Liver (tissue), 9 donors: Measurements from ENCODE around the gene MIF4GD. TPM values are rescaled to one million over a fixed set of nuclear protein-coding genes. Genes with fewer than 3 reads are reported as not detected.

ENCODE experiments used
- DNase-seq: peaks from one replicate; pipeline ENCODE4 v3.0.0-alpha.2; 2017; ENCODE audit warnings: low spot score
- H3K27ac ChIP-seq, 2 donors: one replicate each; pipeline ENCODE4 v1.7.0; 2013; ENCODE audit warnings: inconsistent platforms in 2 of 2, low read length in 2 of 2, control low read depth in 1 of 2, low read depth in 1 of 2, mild to moderate bottlenecking in 1 of 2
- H3K27me3 ChIP-seq, 4 donors: one replicate each; pipeline versions ENCODE4 v1.6.1 to v1.7.0; 2013; ENCODE audit warnings: low read length in 3 of 4, inconsistent platforms in 1 of 4, mild to moderate bottlenecking in 1 of 4, moderate library complexity in 1 of 4; ENCODE audit not compliant: control insufficient read depth in 4 of 4, insufficient read depth in 4 of 4
- H3K36me3 ChIP-seq, 4 donors: one replicate each; pipeline versions ENCODE4 v1.6.1 to v1.7.0; 2013; ENCODE audit warnings: low read length in 3 of 4, mild to moderate bottlenecking in 3 of 4, low read depth in 1 of 4, moderate library complexity in 1 of 4; ENCODE audit not compliant: control insufficient read depth in 4 of 4, insufficient read depth in 3 of 4
- H3K4me1 ChIP-seq, 4 donors: one replicate each; pipeline versions ENCODE4 v1.6.1 to v1.7.0; 2013; ENCODE audit warnings: low read length in 3 of 4, mild to moderate bottlenecking in 3 of 4, moderate library complexity in 1 of 4; ENCODE audit not compliant: control insufficient read depth in 4 of 4, insufficient read depth in 4 of 4
- H3K4me3 ChIP-seq, 3 donors: one replicate each; pipeline versions ENCODE4 v1.6.1 to v1.7.0; 2013; ENCODE audit warnings: low read length in 3 of 3, control low read depth in 1 of 3, low read depth in 1 of 3, mild to moderate bottlenecking in 1 of 3
- H3K9ac ChIP-seq, 2 donors: one replicate each; pipeline ENCODE4 v1.7.0; 2013; ENCODE audit warnings: low read length in 2 of 2, mild to moderate bottlenecking in 2 of 2, moderate library complexity in 2 of 2, control low read depth in 1 of 2, low read depth in 1 of 2
- H3K9me3 ChIP-seq, 4 donors: one replicate each; pipeline versions ENCODE4 v1.6.1 to v1.7.0; 2013; ENCODE audit warnings: low read length in 3 of 4; ENCODE audit not compliant: control insufficient read depth in 4 of 4
- EGR1 ChIP-seq, 2 donors: IDR thresholded peaks; 2 replicates each; pipeline ENCODE4 v1.6.1; 2016 to 2018; ENCODE audit warnings: antibody characterized with exemption in 2 of 2, low read depth in 2 of 2
- FOXA1 ChIP-seq: IDR thresholded peaks from 2 replicates; pipeline ENCODE4 v1.6.1; 2016; ENCODE audit warnings: antibody characterized with exemption
- FOXA2 ChIP-seq: IDR thresholded peaks from 2 replicates; pipeline ENCODE4 v1.6.1; 2016; ENCODE audit warnings: antibody characterized with exemption
- GABPA ChIP-seq, 2 donors: IDR thresholded peaks in 1 of 2; conservative IDR thresholded peaks in 1 of 2; 2 replicates each; pipeline ENCODE4 v1.6.1; 2016; ENCODE audit warnings: antibody characterized with exemption in 2 of 2, mild to moderate bottlenecking in 1 of 2, moderate library complexity in 1 of 2
- HNF4A ChIP-seq, 2 donors: conservative IDR thresholded peaks; 2 replicates each; pipeline ENCODE4 v1.6.1; 2016; ENCODE audit warnings: antibody characterized with exemption in 2 of 2, mild to moderate bottlenecking in 2 of 2
- HNF4G ChIP-seq: IDR thresholded peaks from 2 replicates; pipeline ENCODE4 v1.6.1; 2016; ENCODE audit warnings: antibody characterized with exemption
- JUND ChIP-seq, 2 donors: IDR thresholded peaks; 2 replicates each; pipeline ENCODE4 v1.6.1; 2016; ENCODE audit warnings: antibody characterized with exemption in 2 of 2
- NR2F2 ChIP-seq: IDR thresholded peaks from 2 replicates; pipeline ENCODE4 v1.6.1; 2016; ENCODE audit warnings: antibody characterized with exemption
- RAD21 ChIP-seq, 2 donors: IDR thresholded peaks; 2 replicates each; pipeline ENCODE4 v1.6.1; 2016; ENCODE audit warnings: antibody characterized with exemption in 2 of 2, mild to moderate bottlenecking in 2 of 2
- RXRA ChIP-seq, 2 donors: IDR thresholded peaks; 2 replicates each; pipeline ENCODE4 v1.6.1; 2017 to 2018; ENCODE audit warnings: antibody characterized with exemption in 2 of 2, mild to moderate bottlenecking in 1 of 2
- SP1 ChIP-seq: IDR thresholded peaks from 2 replicates; pipeline ENCODE4 v1.6.1; 2018; ENCODE audit warnings: antibody characterized with exemption, mild to moderate bottlenecking
- TAF1 ChIP-seq: conservative IDR thresholded peaks from 2 replicates; pipeline ENCODE4 v1.6.1; 2016; ENCODE audit warnings: antibody characterized with exemption, mild to moderate bottlenecking
- YY1 ChIP-seq: IDR thresholded peaks from 2 replicates; pipeline ENCODE4 v1.6.1; 2016; ENCODE audit warnings: antibody characterized with exemption, mild to moderate bottlenecking
- WGBS: extraction: QIAGEN DNeasy Blood & Tissue Kit; methylation state at CpG from one replicate; pipeline ENCODE4 v1.1.7; 2013; 5-methylcytosine and 5-hydroxymethylcytosine counted together
- polyA plus RNA-seq, 2 donors: library from polyadenylated mRNA; stranded (reverse) in 1 of 2; unstranded in 1 of 2; fragments of 200-250 nt in 1 of 2; fragments of >200 nt in 1 of 2; fragmentation: Nextera tagmentation in 1 of 2; extraction: Ambion mirVana in 1 of 2; gene quantifications; one replicate each; pipeline versions ENCODE4 v1.2.1 to v1.2.3, GENCODE V29; 2013 to 2015
- total RNA-seq, 2 donors: library from RNA; depleted of rRNA; stranded (reverse); fragments of >200 nt; gene quantifications; one replicate each; pipeline ENCODE4 v1.2.3, GENCODE V29; 2014
- TF ChIP-seq, protein P1 (sequence below): IDR thresholded peaks from 2 replicates; pipeline ENCODE4 v1.6.1; 2016; ENCODE audit warnings: antibody characterized with exemption
- TF ChIP-seq, protein P2 (sequence below): fragments of 150-350 bp; IDR thresholded peaks from 2 replicates; pipeline ENCODE4 v1.5.1; 2017; ENCODE audit warnings: improper control_type of control experiment, low read depth, low read length; ENCODE audit not compliant: missing input control
- TF ChIP-seq, protein P3 (sequence below): IDR thresholded peaks from 2 replicates; pipeline ENCODE4 v1.6.1; 2016; ENCODE audit warnings: antibody characterized with exemption
- TF ChIP-seq, protein P4 (sequence below): IDR thresholded peaks from 2 replicates; pipeline ENCODE4 v1.6.1; 2016; ENCODE audit warnings: antibody characterized with exemption
- TF ChIP-seq, protein P5 (sequence below): IDR thresholded peaks from 2 replicates; pipeline ENCODE4 v1.6.1; 2016; ENCODE audit warnings: antibody characterized with exemption, mild to moderate bottlenecking
- donor health status: healthy.
- donor health status: healthy.
- donor health status: healthy.
- donor health status: healthy.
- donor health status: healthy.

MIF4GD gene
- total and polyA plus RNA-seq, 4 donors, result 6.2 to 13.6 (median 9.7) TPM

DNA sequence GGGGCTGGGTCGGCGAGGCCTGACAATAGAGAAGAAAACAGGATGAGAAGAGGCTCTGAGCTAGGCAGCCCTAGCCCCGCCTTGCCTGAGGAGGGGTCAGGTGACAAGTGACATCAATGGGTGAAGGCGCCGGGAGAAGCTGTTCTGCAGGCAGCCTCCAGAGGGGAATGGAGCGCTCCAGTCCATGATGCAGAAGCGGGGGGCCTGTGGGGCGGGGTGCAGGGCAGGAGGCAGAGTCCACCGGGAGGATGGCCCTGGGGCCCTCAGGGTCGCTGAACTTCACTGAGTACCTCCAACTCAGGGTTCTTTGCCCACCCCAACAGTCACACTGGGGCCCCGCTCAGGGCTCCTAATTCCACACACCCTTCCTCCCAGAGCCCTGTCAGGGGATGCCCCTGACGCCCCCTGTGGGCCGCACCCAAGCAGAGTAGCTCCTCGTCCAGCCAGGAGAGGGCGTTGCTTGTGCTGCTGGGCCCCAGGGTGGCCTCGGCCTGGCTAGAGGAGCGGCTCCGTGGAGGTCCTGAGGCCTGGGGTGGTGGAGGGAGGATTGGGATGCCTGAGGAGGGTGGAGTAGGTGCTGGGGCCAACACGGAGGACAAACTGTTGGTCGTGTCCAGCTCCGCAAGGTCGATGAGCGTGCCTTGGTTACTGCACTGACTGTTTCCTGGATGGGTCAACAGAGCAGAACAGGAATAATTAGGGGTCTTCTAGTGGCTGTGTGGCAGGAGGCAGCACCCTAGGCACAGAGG lies 30.5 kb downstream of the MIF4GD start:
- Histone ChIP-seq H3K4me1 (peaks cover 0 to 7% (median 3%) of the 10 kb centered on the region in 4 donors), H3K27ac (no peak overlapping the region), H3K9ac (no peak overlapping the region), H3K27me3 (no peaks in the 10 kb centered on the region), H3K9me3 (no peaks in the 10 kb centered on the region), H3K4me3 (no peak overlapping the region), H3K36me3 (peaks cover 16 to 84% (median 48%) of the 10 kb centered on the region in 4 donors)
- peak; percentile 48 for DNase-seq
- TF ChIP-seq, protein P1, sequence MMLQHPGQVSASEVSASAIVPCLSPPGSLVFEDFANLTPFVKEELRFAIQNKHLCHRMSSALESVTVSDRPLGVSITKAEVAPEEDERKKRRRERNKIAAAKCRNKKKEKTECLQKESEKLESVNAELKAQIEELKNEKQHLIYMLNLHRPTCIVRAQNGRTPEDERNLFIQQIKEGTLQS, result no peak
- TF ChIP-seq, protein P2, sequence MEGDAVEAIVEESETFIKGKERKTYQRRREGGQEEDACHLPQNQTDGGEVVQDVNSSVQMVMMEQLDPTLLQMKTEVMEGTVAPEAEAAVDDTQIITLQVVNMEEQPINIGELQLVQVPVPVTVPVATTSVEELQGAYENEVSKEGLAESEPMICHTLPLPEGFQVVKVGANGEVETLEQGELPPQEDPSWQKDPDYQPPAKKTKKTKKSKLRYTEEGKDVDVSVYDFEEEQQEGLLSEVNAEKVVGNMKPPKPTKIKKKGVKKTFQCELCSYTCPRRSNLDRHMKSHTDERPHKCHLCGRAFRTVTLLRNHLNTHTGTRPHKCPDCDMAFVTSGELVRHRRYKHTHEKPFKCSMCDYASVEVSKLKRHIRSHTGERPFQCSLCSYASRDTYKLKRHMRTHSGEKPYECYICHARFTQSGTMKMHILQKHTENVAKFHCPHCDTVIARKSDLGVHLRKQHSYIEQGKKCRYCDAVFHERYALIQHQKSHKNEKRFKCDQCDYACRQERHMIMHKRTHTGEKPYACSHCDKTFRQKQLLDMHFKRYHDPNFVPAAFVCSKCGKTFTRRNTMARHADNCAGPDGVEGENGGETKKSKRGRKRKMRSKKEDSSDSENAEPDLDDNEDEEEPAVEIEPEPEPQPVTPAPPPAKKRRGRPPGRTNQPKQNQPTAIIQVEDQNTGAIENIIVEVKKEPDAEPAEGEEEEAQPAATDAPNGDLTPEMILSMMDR, result peak; percentile 32
- TF ChIP-seq RAD21 (IDR thresholded peaks at IDR 0.05), result peak in 1 of 2 donors; percentile 62
- TF ChIP-seq, protein P3, sequence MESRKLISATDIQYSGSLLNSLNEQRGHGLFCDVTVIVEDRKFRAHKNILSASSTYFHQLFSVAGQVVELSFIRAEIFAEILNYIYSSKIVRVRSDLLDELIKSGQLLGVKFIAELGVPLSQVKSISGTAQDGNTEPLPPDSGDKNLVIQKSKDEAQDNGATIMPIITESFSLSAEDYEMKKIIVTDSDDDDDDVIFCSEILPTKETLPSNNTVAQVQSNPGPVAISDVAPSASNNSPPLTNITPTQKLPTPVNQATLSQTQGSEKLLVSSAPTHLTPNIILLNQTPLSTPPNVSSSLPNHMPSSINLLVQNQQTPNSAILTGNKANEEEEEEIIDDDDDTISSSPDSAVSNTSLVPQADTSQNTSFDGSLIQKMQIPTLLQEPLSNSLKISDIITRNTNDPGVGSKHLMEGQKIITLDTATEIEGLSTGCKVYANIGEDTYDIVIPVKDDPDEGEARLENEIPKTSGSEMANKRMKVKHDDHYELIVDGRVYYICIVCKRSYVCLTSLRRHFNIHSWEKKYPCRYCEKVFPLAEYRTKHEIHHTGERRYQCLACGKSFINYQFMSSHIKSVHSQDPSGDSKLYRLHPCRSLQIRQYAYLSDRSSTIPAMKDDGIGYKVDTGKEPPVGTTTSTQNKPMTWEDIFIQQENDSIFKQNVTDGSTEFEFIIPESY, result no peak
- WGBS, result 77% methylated on average over 23 of the region's 23 CpGs

DNA sequence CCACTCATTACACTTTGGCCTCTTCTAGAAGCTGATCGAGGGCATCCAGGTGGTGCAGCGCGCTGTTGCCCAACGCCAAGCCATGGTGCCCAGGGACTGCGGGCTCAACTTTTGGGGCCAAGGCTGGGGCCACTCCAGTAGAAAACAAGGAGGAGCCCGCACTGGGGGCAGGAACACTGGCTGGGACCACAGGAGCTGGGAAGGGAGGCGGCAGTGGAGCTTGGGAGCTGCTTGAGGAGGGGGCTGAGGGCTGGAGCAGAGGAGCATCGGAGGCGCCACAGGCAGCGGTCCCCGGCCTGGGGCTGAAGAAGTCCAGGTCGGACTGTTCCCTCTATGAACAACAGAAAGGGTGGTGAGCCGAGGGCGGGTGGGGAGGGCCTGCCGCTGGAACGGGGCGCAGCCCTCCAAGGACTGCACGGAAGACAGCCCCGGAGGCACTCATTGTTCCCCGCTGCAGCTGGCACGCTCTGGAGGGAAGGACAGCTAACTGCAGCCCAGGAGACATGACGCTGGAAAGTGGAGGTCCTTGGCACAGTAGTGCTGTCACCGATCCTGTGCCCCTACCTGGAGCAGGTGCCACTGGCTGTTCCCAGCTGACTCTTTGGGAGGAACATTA lies 31.1 kb downstream of the MIF4GD start:
- peaks cover 0 to 7% (median 3%) of the 10 kb centered on the region in 4 donors for H3K4me1 ChIP-seq
- DNase-seq, result no peak
- no peak overlapping the region for H3K4me3 ChIP-seq
- no peak overlapping the region for H3K27ac ChIP-seq
- no peak overlapping the region for H3K9ac ChIP-seq
- H3K27me3 ChIP-seq, result no peaks in the 10 kb centered on the region
- 91% methylated on average over 23 of the region's 23 CpGs for WGBS
- H3K36me3 ChIP-seq, result peaks cover 16 to 84% (median 51%) of the 10 kb centered on the region in 4 donors
- no peaks in the 10 kb centered on the region for H3K9me3 ChIP-seq
- TF ChIP-seq SP1 (no peak), RXRA (IDR thresholded peaks at IDR 0.05) (no peak), FOXA1 (no peak), HNF4G (no peak), HNF4A (conservative IDR thresholded peaks at IDR 0.05) (no peak), EGR1 (IDR thresholded peaks at IDR 0.05; ENCODE audit: low read depth in 2 of 2) (no peak), JUND (IDR thresholded peaks at IDR 0.05) (no peak), NR2F2 (no peak), YY1 (no peak), TAF1 (no peak), GABPA (IDR thresholded peaks at IDR 0.05 in 1 of 2, conservative IDR thresholded peaks at IDR 0.05 in 1 of 2) (no peak), FOXA2 (no peak), RAD21 (IDR thresholded peaks at IDR 0.05) (no peak)
- TF ChIP-seq, protein P4, sequence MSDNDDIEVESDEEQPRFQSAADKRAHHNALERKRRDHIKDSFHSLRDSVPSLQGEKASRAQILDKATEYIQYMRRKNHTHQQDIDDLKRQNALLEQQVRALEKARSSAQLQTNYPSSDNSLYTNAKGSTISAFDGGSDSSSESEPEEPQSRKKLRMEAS, result no peak
- TF ChIP-seq, protein P1, result no peak
- TF ChIP-seq, protein P3, result no peak
- TF ChIP-seq, protein P5, sequence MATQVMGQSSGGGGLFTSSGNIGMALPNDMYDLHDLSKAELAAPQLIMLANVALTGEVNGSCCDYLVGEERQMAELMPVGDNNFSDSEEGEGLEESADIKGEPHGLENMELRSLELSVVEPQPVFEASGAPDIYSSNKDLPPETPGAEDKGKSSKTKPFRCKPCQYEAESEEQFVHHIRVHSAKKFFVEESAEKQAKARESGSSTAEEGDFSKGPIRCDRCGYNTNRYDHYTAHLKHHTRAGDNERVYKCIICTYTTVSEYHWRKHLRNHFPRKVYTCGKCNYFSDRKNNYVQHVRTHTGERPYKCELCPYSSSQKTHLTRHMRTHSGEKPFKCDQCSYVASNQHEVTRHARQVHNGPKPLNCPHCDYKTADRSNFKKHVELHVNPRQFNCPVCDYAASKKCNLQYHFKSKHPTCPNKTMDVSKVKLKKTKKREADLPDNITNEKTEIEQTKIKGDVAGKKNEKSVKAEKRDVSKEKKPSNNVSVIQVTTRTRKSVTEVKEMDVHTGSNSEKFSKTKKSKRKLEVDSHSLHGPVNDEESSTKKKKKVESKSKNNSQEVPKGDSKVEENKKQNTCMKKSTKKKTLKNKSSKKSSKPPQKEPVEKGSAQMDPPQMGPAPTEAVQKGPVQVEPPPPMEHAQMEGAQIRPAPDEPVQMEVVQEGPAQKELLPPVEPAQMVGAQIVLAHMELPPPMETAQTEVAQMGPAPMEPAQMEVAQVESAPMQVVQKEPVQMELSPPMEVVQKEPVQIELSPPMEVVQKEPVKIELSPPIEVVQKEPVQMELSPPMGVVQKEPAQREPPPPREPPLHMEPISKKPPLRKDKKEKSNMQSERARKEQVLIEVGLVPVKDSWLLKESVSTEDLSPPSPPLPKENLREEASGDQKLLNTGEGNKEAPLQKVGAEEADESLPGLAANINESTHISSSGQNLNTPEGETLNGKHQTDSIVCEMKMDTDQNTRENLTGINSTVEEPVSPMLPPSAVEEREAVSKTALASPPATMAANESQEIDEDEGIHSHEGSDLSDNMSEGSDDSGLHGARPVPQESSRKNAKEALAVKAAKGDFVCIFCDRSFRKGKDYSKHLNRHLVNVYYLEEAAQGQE, result no peak
